Measurements from ENCODE around the gene DLX2. TPM values are rescaled to one million over a fixed set of nuclear protein-coding genes. Genes with fewer than 3 reads are reported as not detected.

DLX2 gene
- total RNA-seq, 1 donor from 2014 or later: 21.1 TPM

DNA sequence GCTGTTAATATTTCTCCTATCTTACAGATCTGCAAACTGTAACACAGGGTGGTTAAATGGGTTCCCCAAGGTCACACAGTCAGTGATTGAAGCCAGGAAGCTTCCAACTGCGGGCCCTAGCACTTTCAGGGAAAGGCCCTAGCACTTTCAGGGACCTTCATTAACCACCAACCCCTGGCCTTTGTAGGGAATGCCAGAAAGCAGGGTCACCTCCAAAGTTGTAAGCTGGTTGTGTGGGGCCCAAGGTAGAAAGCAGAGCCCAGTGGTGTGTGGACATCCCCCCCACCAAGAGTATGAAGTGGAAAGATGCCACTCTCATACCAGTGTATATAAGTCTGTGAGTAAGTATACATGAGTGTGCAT, 4.4 kb downstream of the DLX2 start:
- TF ChIP-seq, protein P1, sequence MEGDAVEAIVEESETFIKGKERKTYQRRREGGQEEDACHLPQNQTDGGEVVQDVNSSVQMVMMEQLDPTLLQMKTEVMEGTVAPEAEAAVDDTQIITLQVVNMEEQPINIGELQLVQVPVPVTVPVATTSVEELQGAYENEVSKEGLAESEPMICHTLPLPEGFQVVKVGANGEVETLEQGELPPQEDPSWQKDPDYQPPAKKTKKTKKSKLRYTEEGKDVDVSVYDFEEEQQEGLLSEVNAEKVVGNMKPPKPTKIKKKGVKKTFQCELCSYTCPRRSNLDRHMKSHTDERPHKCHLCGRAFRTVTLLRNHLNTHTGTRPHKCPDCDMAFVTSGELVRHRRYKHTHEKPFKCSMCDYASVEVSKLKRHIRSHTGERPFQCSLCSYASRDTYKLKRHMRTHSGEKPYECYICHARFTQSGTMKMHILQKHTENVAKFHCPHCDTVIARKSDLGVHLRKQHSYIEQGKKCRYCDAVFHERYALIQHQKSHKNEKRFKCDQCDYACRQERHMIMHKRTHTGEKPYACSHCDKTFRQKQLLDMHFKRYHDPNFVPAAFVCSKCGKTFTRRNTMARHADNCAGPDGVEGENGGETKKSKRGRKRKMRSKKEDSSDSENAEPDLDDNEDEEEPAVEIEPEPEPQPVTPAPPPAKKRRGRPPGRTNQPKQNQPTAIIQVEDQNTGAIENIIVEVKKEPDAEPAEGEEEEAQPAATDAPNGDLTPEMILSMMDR (conservative IDR thresholded peaks at IDR 0.05): no peak
- H3K27ac Mint-ChIP-seq (ENCODE audit: unreplicated experiment): no peak overlapping the region
- H3K4me1 Mint-ChIP-seq: peaks cover 47% of the 10 kb centered on the region

DNA sequence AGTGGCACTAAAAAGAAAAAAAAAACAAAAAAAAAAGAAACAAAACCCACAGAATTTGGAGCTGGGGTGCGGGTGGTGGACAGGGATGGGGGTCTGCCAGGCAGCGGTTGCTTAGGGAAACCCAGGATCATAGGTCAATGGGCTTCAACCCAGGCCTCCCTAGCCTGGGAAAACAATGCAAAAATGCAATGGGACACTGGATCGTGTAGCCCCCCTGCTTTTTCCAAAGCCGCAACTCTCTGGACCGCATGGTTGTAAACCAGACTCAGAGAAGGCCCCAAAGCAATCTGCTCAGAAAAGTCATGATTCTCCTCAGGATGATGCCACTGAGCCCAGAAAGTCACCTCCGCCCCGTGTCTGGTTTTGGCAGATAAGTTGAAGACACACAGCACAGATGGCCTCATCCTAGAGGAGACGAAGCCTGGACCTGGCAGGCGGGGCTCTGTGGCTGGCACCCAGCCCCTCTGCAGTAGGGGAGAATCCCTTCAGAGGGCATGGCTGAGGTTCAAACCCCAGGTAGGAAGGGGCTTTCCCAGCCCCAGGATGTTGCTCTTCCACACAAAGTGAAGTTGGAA, 5.1 kb downstream of the DLX2 start:
- TF ChIP-seq, protein P1 (conservative IDR thresholded peaks at IDR 0.05): no peak
- H3K36me3 Mint-ChIP-seq (ENCODE audit: low read depth): peaks cover 4% of the 10 kb centered on the region
- peaks cover 46% of the 10 kb centered on the region for H3K4me1 Mint-ChIP-seq
- H3K27me3 Mint-ChIP-seq (ENCODE audit: low read depth): peaks cover 95% of the 10 kb centered on the region
- peak overlapping the region; percentile 72 for H3K4me3 Mint-ChIP-seq
- peak overlapping the region; percentile 94 for H3K27ac Mint-ChIP-seq (ENCODE audit: unreplicated experiment)
- no peak for DNase-seq (ENCODE audit: low read depth, low spot score)
- H3K9me3 Mint-ChIP-seq: no peaks in the 10 kb centered on the region

More for the DNA sequence above, 4.4 kb downstream of the DLX2 start:
- peak overlapping the region; percentile 75 for H3K4me3 Mint-ChIP-seq
- H3K9me3 Mint-ChIP-seq: no peaks in the 10 kb centered on the region
- no peak for DNase-seq (ENCODE audit: low read depth, low spot score)
- peaks cover 95% of the 10 kb centered on the region for H3K27me3 Mint-ChIP-seq (ENCODE audit: low read depth)
- H3K36me3 Mint-ChIP-seq (ENCODE audit: low read depth): peaks cover 4% of the 10 kb centered on the region

DNA sequence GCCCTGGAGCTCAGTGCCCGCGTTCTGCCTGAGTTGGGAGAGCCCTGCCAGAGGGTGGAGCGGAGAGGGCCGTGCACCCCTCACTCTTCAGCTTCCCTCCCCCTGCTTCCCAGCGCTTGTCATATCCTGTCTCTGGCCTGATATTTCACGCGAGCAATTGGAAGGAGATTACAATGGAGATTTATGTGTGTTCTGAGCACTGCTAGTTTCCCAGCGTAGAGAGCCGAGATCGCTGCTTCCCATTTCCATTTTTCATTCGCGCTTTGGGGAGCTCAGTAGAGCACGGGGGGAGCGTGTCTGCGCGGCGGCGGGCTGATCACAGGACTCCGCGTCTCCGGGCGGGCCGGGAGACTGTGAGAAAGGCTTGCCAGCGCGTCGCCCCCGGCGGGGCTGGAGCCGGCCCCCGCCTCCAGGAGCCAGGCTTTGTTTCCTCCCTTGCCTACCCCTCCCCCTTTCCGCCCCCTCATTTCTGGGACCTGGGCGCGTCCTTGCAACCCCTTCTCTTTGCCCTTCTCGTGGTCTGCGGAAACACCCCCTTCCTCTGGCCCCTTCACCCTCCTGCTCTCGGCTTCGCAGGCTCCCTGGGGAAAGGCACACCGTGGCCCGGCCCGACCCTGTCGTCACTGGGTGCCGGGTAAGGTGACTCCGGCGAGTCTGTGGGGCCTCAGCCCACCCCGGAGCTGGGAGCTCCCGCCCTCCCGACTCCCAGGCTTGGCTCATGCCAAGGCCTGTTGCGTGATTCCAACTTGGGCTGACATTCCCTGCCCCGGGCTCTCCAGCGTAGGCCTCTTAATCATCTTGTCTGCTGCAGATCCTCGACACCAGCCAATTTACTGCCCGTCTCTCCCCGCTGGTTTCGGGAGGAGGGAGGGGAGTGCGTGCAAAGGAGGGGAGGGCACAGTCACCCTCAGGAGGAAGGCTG, 5.8 kb downstream of the DLX2 start:
- TF ChIP-seq, protein P1 (conservative IDR thresholded peaks at IDR 0.05): no peak
- peak overlapping the region; percentile 94 for H3K27ac Mint-ChIP-seq (ENCODE audit: unreplicated experiment)
- DNase-seq (ENCODE audit: low read depth, low spot score): peak; percentile 35
- H3K9me3 Mint-ChIP-seq: no peaks in the 10 kb centered on the region
- peaks cover 95% of the 10 kb centered on the region for H3K27me3 Mint-ChIP-seq (ENCODE audit: low read depth)
- H3K36me3 Mint-ChIP-seq (ENCODE audit: low read depth): peaks cover 4% of the 10 kb centered on the region
- peaks cover 46% of the 10 kb centered on the region for H3K4me1 Mint-ChIP-seq
- peak overlapping the region; percentile 76 for H3K4me3 Mint-ChIP-seq

DNA sequence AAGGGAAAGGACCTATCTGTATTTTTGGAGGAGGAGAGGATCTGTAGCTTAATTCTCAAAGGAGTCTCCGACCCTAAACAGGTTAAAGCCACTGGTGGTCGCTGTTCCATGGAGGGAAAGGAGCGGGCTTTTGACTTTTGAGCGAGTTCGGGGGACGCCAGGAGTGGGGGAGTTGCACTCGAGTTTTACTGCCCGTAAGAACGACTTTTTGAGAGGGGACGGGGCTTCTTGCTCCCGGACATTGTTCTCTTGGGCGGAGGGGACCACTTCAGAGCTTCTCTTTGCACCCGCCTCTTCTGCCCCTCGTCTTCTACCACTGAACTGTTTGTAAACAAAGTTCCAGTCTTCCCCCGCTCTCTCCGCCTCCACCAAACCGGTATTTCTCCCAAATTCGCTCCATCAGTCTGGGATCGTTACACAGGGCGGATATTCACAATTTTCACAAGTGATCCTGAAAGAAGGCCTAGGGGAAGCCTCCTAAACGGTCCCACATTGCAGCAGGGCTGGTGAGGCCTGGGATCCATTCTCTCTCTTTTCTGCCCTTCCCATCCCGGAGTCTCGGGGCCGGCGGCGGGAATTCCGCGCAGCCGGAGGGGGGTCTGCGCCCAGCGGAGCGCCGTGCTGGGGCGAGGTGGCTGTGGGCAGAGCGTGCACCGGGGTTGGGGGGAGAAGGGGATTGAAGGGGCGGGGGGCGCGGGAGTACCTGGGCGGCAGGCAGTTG, 6.6 kb downstream of the DLX2 start:
- H3K9me3 Mint-ChIP-seq: no peaks in the 10 kb centered on the region
- peaks cover 4% of the 10 kb centered on the region for H3K36me3 Mint-ChIP-seq (ENCODE audit: low read depth)
- peak overlapping the region; percentile 89 for H3K4me3 Mint-ChIP-seq
- H3K4me1 Mint-ChIP-seq: peaks cover 42% of the 10 kb centered on the region
- TF ChIP-seq, protein P1 (conservative IDR thresholded peaks at IDR 0.05): peak; percentile 45
- peak overlapping the region; percentile 68 for H3K27ac Mint-ChIP-seq (ENCODE audit: unreplicated experiment)
- DNase-seq (ENCODE audit: low read depth, low spot score): peak; percentile 28
- H3K27me3 Mint-ChIP-seq (ENCODE audit: low read depth): peaks cover 94% of the 10 kb centered on the region

DNA sequence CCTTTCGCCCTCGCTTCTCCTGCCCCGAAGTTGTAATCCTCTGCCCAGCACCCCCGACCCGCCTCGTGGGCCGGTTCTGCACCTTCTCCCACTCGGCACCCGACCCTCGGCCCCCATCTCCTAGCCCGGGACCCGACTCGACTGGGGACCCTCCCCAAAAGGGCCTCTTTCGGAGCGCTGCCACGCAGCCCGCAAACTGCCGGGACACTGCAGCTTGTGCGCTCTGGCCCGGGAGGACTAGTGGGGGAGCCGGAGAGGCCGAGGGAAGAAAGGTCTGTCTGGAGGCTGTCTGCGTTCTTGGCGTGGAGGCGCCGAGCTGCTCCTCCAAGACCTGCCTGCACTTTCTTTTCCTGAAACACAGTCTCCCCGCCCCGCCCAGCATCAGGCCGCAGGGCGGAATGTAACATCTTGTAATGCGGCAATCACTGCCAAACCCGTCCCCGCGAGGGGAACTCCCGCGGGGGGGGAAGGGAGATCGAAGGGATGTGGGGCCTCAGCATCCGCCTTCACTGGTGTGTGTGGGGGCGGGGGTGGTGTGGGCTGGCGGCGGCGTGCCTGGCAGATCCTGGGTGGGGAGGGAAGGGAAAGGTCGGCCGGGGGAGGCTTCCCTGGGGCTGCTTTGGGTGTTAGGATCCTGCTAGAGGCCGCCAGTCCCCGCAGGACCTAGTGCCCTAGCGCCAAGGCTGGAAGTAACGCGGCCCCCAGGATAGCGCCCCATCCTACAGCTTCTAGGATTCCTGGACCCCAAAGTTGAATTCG, 7.4 kb downstream of the DLX2 start:
- H3K27me3 Mint-ChIP-seq (ENCODE audit: low read depth): peaks cover 94% of the 10 kb centered on the region
- no peaks in the 10 kb centered on the region for H3K9me3 Mint-ChIP-seq
- TF ChIP-seq, protein P1 (conservative IDR thresholded peaks at IDR 0.05): no peak
- H3K36me3 Mint-ChIP-seq (ENCODE audit: low read depth): peaks cover 4% of the 10 kb centered on the region
- peaks cover 45% of the 10 kb centered on the region for H3K4me1 Mint-ChIP-seq
- DNase-seq (ENCODE audit: low read depth, low spot score): peak; percentile 40
- peak overlapping the region; percentile 68 for H3K27ac Mint-ChIP-seq (ENCODE audit: unreplicated experiment)
- peak overlapping the region; percentile 89 for H3K4me3 Mint-ChIP-seq
